Lower leg skin (tissue), 3 donors: ENCODE data around the gene MKNK1.

Experiments
- CTCF ChIP-seq, 3 donors: fragments of 450-650 bp; IDR thresholded peaks; one replicate each; pipeline ENCODE4 v1.5.1; 2016; ENCODE audit warnings: antibody characterized with exemption in 3 of 3, mild to moderate bottlenecking in 3 of 3, moderate library complexity in 2 of 3
- POLR2A ChIP-seq, 2 donors: fragments of 450-650 bp; IDR thresholded peaks; one replicate each; pipeline ENCODE4 v1.6.1; 2016 to 2017; ENCODE audit warnings: antibody characterized with exemption in 2 of 2, mild to moderate bottlenecking in 1 of 2, moderate library complexity in 1 of 2

GRCh38 chr1:46554597-46555381 lies 49.3 kb downstream of the MKNK1 start:
- TF ChIP-seq CTCF (IDR thresholded peaks at IDR 0.05) = no peak
- TF ChIP-seq POLR2A (IDR thresholded peaks at IDR 0.05) = no peak
